ENCODE data around the gene FEM1C.
"Not testable (repeated sequence)": the region's sequence is repeated elsewhere in the genome, so short reads cannot be mapped to it uniquely, and the experiment has no call there.

The FEM1C gene

DNA sequence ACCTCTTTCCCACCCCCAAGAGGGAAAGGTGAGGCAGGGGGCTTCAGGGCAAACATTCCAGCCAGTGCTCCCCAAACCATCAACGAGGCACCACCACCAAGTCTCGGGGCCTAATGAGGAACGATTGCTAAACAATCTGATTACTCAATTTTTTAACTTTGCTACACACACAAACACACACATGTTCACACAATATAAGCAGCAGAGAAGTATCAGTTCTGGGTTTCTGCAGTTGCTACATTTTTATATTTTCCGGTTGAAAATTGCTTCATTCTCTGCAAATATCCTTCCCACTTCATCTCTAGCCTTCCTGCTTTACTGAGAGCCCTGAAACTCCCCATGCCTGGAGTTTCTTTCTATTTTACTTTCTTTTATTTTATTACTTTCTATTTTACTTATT is 60.2 kb downstream of the FEM1C start (continued):
- TF ChIP-seq ZFP30 (CRISPR knock-in tag; IDR thresholded peaks at IDR 0.05) (no peak), BACH2 (CRISPR knock-in tag; IDR thresholded peaks at IDR 0.05; ENCODE audit: borderline replicate concordance) (no peak)

- TF ChIP-seq TCF4 (CRISPR knock-in tag; IDR thresholded peaks at IDR 0.05; ENCODE audit: borderline replicate concordance) = no peak
- no peak for TF ChIP-seq ZNF8 (CRISPR knock-in tag; IDR thresholded peaks at IDR 0.05)
- TF ChIP-seq ZFP3 (CRISPR knock-in tag; IDR thresholded peaks at IDR 0.05) = no peak
- no peak for TF ChIP-seq TSHZ2 (CRISPR knock-in tag; IDR thresholded peaks at IDR 0.05)
- TF ChIP-seq PPARA (CRISPR knock-in tag; IDR thresholded peaks at IDR 0.05; ENCODE audit: borderline replicate concordance) = no peak
- TF ChIP-seq, protein P1, sequence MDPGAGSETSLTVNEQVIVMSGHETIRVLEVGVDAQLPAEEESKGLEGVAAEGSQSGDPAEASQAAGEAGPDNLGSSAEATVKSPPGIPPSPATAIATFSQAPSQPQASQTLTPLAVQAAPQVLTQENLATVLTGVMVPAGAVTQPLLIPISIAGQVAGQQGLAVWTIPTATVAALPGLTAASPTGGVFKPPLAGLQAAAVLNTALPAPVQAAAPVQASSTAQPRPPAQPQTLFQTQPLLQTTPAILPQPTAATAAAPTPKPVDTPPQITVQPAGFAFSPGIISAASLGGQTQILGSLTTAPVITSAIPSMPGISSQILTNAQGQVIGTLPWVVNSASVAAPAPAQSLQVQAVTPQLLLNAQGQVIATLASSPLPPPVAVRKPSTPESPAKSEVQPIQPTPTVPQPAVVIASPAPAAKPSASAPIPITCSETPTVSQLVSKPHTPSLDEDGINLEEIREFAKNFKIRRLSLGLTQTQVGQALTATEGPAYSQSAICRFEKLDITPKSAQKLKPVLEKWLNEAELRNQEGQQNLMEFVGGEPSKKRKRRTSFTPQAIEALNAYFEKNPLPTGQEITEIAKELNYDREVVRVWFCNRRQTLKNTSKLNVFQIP (CRISPR knock-in tag; IDR thresholded peaks at IDR 0.05; ENCODE audit: borderline replicate concordance, low read depth) = no peak
- no peak for TF ChIP-seq OSR1 (CRISPR knock-in tag; IDR thresholded peaks at IDR 0.05)
- TF ChIP-seq PATZ1 (CRISPR knock-in tag; IDR thresholded peaks at IDR 0.05; ENCODE audit: borderline replicate concordance) = no peak
- TF ChIP-seq GLIS3 (CRISPR knock-in tag; IDR thresholded peaks at IDR 0.05) = no peak
- TF ChIP-seq RARB (CRISPR knock-in tag; IDR thresholded peaks at IDR 0.05) = no peak
- no peak for TF ChIP-seq CREB5 (CRISPR knock-in tag; IDR thresholded peaks at IDR 0.05; ENCODE audit: low read depth)
- no peak for TF ChIP-seq ESRRG (CRISPR knock-in tag; IDR thresholded peaks at IDR 0.05)
- no peak for TF ChIP-seq ZFP30 (CRISPR knock-in tag; IDR thresholded peaks at IDR 0.05)
- ATAC-seq = no peak
Measured at GRCh38 chr5:115480900-115481299, 63.7 kb downstream of the FEM1C start.

- TF ChIP-seq, protein P1 (CRISPR knock-in tag; IDR thresholded peaks at IDR 0.05; ENCODE audit: borderline replicate concordance, low read depth) = no peak
- no peak for TF ChIP-seq BACH2 (CRISPR knock-in tag; IDR thresholded peaks at IDR 0.05; ENCODE audit: borderline replicate concordance)
- ATAC-seq = no peak
Measured at GRCh38 chr5:115480271-115480670, 64.3 kb downstream of the FEM1C start.

DNA sequence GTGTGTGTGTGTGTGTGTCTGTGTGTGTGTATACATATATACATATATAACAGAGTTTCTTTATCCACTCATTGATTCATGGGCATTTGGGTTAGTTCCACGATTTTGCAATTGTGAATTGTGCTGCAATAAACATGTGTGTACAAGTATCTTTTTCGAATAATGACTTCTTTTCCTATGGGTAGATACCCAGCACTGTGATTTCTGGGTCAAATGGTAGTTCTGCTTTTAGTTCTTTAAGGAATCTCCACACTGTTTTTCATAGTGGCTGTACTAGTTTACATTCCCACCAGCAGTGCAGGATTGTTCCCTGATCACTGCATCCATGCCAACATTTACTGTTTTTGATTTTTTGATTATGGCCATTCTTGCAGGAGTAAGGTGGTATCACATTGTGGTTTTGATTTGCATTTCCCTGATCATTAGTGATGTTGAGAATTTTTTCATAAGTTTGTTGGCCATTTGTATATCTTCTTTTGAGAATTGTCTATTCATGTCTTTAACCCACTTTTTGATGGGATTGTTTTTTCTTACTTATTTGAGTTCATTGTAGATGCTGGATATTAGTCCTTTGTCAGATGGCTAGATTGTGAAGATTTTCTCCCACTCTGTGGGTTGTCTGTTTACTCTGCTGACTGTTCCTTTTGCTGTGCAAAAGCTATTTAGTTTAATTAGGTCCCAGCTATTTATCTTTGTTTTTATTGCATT is 65.3 kb downstream of the FEM1C start:
- ATAC-seq = not testable (repeated sequence)

DNA sequence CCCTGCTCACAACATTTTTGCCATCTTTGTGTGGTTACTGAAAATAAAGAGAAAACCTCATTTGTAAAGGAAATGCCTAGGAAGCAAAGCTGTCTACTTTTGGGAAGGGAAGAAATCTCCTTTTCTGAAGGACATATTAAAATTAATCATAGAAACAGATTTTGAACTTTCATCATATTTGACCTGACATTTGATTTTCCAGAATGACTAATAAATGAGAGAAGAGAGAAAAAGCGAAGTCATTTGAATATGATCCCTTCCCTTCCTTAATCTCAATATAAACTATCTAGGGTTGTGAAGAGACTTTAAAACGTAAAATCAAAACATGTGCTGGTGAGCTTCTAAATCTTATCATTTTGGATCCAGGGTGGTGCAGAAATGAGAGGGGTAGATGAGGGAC is 66.3 kb downstream of the FEM1C start:
- no peak for ATAC-seq
- TF ChIP-seq TCF4 (CRISPR knock-in tag; IDR thresholded peaks at IDR 0.05; ENCODE audit: borderline replicate concordance) (no peak), TSHZ2 (CRISPR knock-in tag; IDR thresholded peaks at IDR 0.05) (no peak), ISL1 (CRISPR knock-in tag; IDR thresholded peaks at IDR 0.05) (no peak), ARNTL (CRISPR knock-in tag; IDR thresholded peaks at IDR 0.05; ENCODE audit: borderline replicate concordance, low read depth) (no peak), PPARA (CRISPR knock-in tag; IDR thresholded peaks at IDR 0.05; ENCODE audit: borderline replicate concordance) (no peak), SNAI2 (CRISPR knock-in tag; IDR thresholded peaks at IDR 0.05) (no peak), ZFP3 (CRISPR knock-in tag; IDR thresholded peaks at IDR 0.05) (no peak), OSR1 (CRISPR knock-in tag; IDR thresholded peaks at IDR 0.05) (no peak), CSDC2 (CRISPR knock-in tag; IDR thresholded peaks at IDR 0.05) (no peak), ZNF8 (CRISPR knock-in tag; IDR thresholded peaks at IDR 0.05) (no peak), RARB (CRISPR knock-in tag; IDR thresholded peaks at IDR 0.05) (no peak), ZFP30 (CRISPR knock-in tag; IDR thresholded peaks at IDR 0.05) (no peak), BACH2 (CRISPR knock-in tag; IDR thresholded peaks at IDR 0.05; ENCODE audit: borderline replicate concordance) (no peak), GLIS3 (CRISPR knock-in tag; IDR thresholded peaks at IDR 0.05) (no peak)
- TF ChIP-seq, protein P2, sequence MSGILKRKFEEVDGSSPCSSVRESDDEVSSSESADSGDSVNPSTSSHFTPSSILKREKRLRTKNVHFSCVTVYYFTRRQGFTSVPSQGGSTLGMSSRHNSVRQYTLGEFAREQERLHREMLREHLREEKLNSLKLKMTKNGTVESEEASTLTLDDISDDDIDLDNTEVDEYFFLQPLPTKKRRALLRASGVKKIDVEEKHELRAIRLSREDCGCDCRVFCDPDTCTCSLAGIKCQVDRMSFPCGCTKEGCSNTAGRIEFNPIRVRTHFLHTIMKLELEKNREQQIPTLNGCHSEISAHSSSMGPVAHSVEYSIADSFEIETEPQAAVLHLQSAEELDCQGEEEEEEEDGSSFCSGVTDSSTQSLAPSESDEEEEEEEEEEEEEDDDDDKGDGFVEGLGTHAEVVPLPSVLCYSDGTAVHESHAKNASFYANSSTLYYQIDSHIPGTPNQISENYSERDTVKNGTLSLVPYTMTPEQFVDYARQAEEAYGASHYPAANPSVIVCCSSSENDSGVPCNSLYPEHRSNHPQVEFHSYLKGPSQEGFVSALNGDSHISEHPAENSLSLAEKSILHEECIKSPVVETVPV (CRISPR knock-in tag; IDR thresholded peaks at IDR 0.05) = no peak
